ENCODE results near the gene ITPKA. TPM values are rescaled to one million over a fixed set of nuclear protein-coding genes. Genes with fewer than 3 reads are reported as not detected.
"Not testable (repeated sequence)": the region's sequence is repeated elsewhere in the genome, so short reads cannot be mapped to it uniquely, and the experiment has no call there.

Gene ITPKA
- total RNA-seq, 1 experiment from 2014 or later: 16.8 TPM

DNA sequence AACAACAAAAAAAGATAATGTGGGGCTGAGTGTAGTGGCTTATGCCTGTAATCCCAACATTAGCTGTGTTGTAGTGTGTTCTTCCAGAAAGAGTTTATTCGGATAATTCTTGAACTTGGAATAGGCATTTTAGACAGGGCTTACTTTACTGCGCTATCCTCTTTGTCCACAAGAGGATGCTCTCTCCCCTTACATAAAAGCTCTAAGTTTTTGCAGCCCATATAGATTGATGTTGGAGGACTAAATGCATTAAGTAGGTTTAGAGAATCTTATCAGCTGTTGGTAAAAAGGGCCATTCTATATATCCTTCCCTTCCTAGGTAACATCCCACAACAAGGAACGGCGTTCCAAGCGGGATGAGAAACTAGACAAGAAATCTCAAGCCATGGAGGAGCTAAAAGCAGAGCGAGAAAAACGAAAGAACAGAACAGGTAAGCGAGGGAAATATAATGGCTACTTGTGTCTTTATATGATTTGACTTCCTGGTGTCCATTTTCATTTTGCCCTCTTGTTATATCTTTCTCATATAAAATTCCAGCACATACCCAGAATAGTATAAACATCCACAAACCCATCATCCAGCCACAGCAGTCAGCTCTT is 27.8 kb upstream of the ITPKA start:
- Histone ChIP-seq H3K4me1 (ENCODE audit: insufficient read depth, low read length) (no peaks in the 10 kb centered on the region), H4K20me1 (ENCODE audit: low read length) (0 out of 2 replicates have a peak, but pooled peaks cover 4% of the 10 kb centered on the region), H3K27me3 (ENCODE audit: low read length) (no peaks in the 10 kb centered on the region), H3K9me3 (ENCODE audit: low read length) (no peaks in the 10 kb centered on the region), H3K36me3 (ENCODE audit: low read depth, low read length) (peaks cover 36% of the 10 kb centered on the region), H3K4me2 (ENCODE audit: low read length) (no peak overlapping the region), H2AFZ (ENCODE audit: low read length) (no peak overlapping the region), H3K9me2 (replicated peaks; ENCODE audit: low read length) (no peaks in the 10 kb centered on the region), H3F3A (ENCODE audit: low read length, unreplicated experiment) (no peaks in the 10 kb centered on the region), H3K27ac (ENCODE audit: low read length) (no peak overlapping the region), H3K9ac (ENCODE audit: low read length) (no peak overlapping the region), H3K79me2 (ENCODE audit: low read length) (no peaks in the 10 kb centered on the region), H3K4me3 (ENCODE audit: low read length) (no peak overlapping the region)
- no TSS peak for BruUV-seq (replicated peaks)
- TF ChIP-seq CTCF (conservative IDR thresholded peaks at IDR 0.05; ENCODE audit: low read depth, low read length): peak; percentile 97
- TF ChIP-seq EZH2phosphoT487 (IDR thresholded peaks at IDR 0.05; ENCODE audit: borderline replicate concordance, low read length): no peak
- no peak for TF ChIP-seq EZH2 (IDR thresholded peaks at IDR 0.05; ENCODE audit: low read length, unreplicated experiment)
- ATAC-seq (peak; percentile 80), DNase-seq (peak; percentile 73)
- intact Hi-C loops (cut with micrococcal nuclease): loop anchor here (5.0 to 10.0 kb wide), 3 partner anchors 41 to 279 kb away; no protein-coding TSS in a partner anchor
- CTCF ChIA-PET: interaction anchor here (0.8 to 1.3 kb wide), 6 partner anchors 27 to 138 kb away, joined by 3 to 8 read pairs (median 4); no protein-coding TSS in a partner anchor
- POLR2A ChIA-PET (ENCODE audit: unreplicated experiment): interaction anchor here (0.6 to 1.2 kb wide), 2 partner anchors 120 to 572 kb away, joined by 4 to 6 read pairs; no protein-coding TSS in a partner anchor

DNA sequence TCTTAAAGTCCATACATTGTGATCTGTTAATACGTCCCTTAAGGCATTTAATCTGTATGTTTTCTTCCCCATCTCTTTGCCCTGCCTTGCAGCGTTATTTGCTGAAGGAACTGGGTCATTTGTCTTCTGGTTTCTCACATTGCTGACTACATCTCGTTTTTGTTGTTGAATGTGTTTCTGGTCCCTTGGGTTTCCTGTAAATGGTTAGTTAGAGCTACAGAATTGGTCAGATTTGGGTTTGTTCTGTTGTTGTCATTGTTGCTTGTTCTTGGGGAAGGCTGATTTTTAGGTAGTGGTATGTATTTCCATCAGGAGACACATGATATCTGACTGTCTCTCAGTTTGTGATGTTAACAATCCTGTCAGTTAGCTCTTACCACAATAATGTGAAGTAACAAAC is 27.0 kb upstream of the ITPKA start:
- no TSS peak for BruUV-seq (replicated peaks)
- POLR2A ChIA-PET (ENCODE audit: unreplicated experiment): no interaction called here
- Histone ChIP-seq H3K4me1 (ENCODE audit: insufficient read depth, low read length) (no peaks in the 10 kb centered on the region), H4K20me1 (ENCODE audit: low read length) (0 out of 2 replicates have a peak, but pooled peaks cover 4% of the 10 kb centered on the region), H3K9ac (ENCODE audit: low read length) (no peak overlapping the region), H3K4me2 (ENCODE audit: low read length) (no peak overlapping the region), H3K9me3 (ENCODE audit: low read length) (no peaks in the 10 kb centered on the region), H3K4me3 (ENCODE audit: low read length) (no peak overlapping the region), H3K9me2 (replicated peaks; ENCODE audit: low read length) (no peaks in the 10 kb centered on the region), H3K79me2 (ENCODE audit: low read length) (no peaks in the 10 kb centered on the region), H3K27me3 (ENCODE audit: low read length) (no peaks in the 10 kb centered on the region), H3K36me3 (ENCODE audit: low read depth, low read length) (peaks cover 43% of the 10 kb centered on the region), H2AFZ (ENCODE audit: low read length) (no peak overlapping the region), H3K27ac (ENCODE audit: low read length) (no peak overlapping the region), H3F3A (ENCODE audit: low read length, unreplicated experiment) (no peaks in the 10 kb centered on the region)
- CTCF ChIA-PET: interaction anchor here (0.8 to 1.3 kb wide), 2 partner anchors 26 to 119 kb away, joined by 6 to 7 read pairs; no protein-coding TSS in a partner anchor
- TF ChIP-seq CTCF (conservative IDR thresholded peaks at IDR 0.05; ENCODE audit: low read depth, low read length) (no peak), EZH2phosphoT487 (IDR thresholded peaks at IDR 0.05; ENCODE audit: borderline replicate concordance, low read length) (no peak), EZH2 (IDR thresholded peaks at IDR 0.05; ENCODE audit: low read length, unreplicated experiment) (no peak)
- no peak for DNase-seq
- intact Hi-C loops (cut with micrococcal nuclease): loop anchor here (5.0 to 10.0 kb wide), 3 partner anchors 41 to 278 kb away; no protein-coding TSS in a partner anchor
- ATAC-seq: no peak

DNA sequence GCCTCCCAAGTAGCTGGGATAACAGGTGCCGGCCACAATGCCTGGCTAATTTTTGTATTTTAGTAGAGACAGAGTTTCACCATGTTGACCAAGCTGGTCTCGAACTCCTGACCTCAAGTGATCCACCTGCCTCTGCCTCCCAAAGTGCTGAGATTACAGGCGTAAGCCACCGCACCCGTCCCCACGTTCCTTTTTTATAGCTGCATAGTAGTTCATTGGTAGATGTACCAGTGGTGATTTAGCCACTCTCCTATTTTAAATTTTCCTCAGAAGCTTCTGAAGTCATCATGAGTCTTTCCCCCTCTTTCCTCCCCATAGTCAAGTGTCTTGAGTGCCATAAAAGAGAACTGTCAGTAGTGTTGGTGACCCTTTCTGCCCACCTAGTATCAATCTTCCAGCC is 24.0 kb upstream of the ITPKA start:
- H3K9me3 ChIP-seq (ENCODE audit: low read length); H3K4me1 ChIP-seq (ENCODE audit: insufficient read depth, low read length); POLR2A ChIA-PET (ENCODE audit: unreplicated experiment); H4K20me1 ChIP-seq (ENCODE audit: low read length); H2AFZ ChIP-seq (ENCODE audit: low read length); BruUV-seq (replicated peaks); H3K27me3 ChIP-seq (ENCODE audit: low read length); DNase-seq; H3K27ac ChIP-seq (ENCODE audit: low read length); ATAC-seq; H3K9me2 ChIP-seq (replicated peaks; ENCODE audit: low read length); CTCF ChIA-PET; H3K9ac ChIP-seq (ENCODE audit: low read length); H3K4me3 ChIP-seq (ENCODE audit: low read length); H3K4me2 ChIP-seq (ENCODE audit: low read length); H3F3A ChIP-seq (ENCODE audit: low read length, unreplicated experiment); H3K79me2 ChIP-seq (ENCODE audit: low read length): not testable (repeated sequence)
- peaks cover 43% of the 10 kb centered on the region; the same call in 1 of the 2 replicates for H3K36me3 ChIP-seq (ENCODE audit: low read depth, low read length)
- intact Hi-C loops (cut with micrococcal nuclease): loop anchor here (5.0 to 10.0 kb wide), 3 partner anchors 38 to 275 kb away; no protein-coding TSS in a partner anchor

Data from PC-3 (cell line).